HepG2 (cell line): ENCODE data around the gene TOP1. TPM values are rescaled to one million over a fixed set of nuclear protein-coding genes. Genes with fewer than 3 reads are reported as not detected.
A peak's percentile ranks its signal among the peaks of the same experiment; 100 is the strongest.

Experiments used
- ATF5 ChIP-seq: sonication (generic); formaldehyde crosslinking; IDR thresholded peaks from 2 replicates; pipeline ENCODE4 v1.4.0; 2020; ENCODE audit warnings: mild to moderate bottlenecking, low read depth, missing genetic modification reagents
- BRD4 ChIP-seq: sonication (generic); formaldehyde crosslinking; IDR thresholded peaks from 2 replicates; pipeline ENCODE4 v1.4.0; 2020; ENCODE audit warnings: missing genetic modification reagents
- HIVEP1 ChIP-seq: sonication (generic); formaldehyde crosslinking; IDR thresholded peaks from 2 replicates; pipeline ENCODE4 v1.4.0; 2020; ENCODE audit warnings: mild to moderate bottlenecking, missing genetic modification reagents
- HMG20B ChIP-seq: conservative IDR thresholded peaks from 2 replicates; pipeline ENCODE4 v1.6.1; 2016; ENCODE audit warnings: missing genetic modification reagents, missing compliant biosample characterization
- HMGXB4 ChIP-seq, 2 experiments: sonication (generic) in 1 of 2; formaldehyde crosslinking in 1 of 2; IDR thresholded peaks; 2 replicates each; pipeline versions ENCODE4 v1.4.0 to v1.6.1; 2018 to 2020; ENCODE audit warnings: missing genetic modification reagents in 2 of 2, borderline replicate concordance in 1 of 2, low read depth in 1 of 2, mild to moderate bottlenecking in 1 of 2, missing biosample characterization in 1 of 2
- KAT7 ChIP-seq: IDR thresholded peaks from 2 replicates; pipeline ENCODE4 v1.6.1; 2018; ENCODE audit warnings: borderline replicate concordance, missing compliant biosample characterization
- KLF15 ChIP-seq: sonication (generic); formaldehyde crosslinking; IDR thresholded peaks from 2 replicates; pipeline ENCODE4 v1.8.1; 2023; ENCODE audit warnings: borderline replicate concordance, mild to moderate bottlenecking, inconsistent platforms, missing genetic modification reagents, mixed read lengths
- MAFK ChIP-seq, 2 experiments: IDR thresholded peaks in 1 of 2; conservative IDR thresholded peaks in 1 of 2; 2 replicates each; pipeline ENCODE4 v1.6.1; 2011; ENCODE audit warnings: improper control_type of control experiment in 2 of 2, low read length in 2 of 2
- PAF1 ChIP-seq: IDR thresholded peaks from 2 replicates; pipeline ENCODE4 v1.6.1; 2016; ENCODE audit warnings: missing genetic modification reagents, missing compliant biosample characterization
- PHF5A ChIP-seq: IDR thresholded peaks from one replicate; pipeline ENCODE4 v1.6.1; 2018; ENCODE audit warnings: low read depth, missing genetic modification reagents; ENCODE audit not compliant: unreplicated experiment
- PRMT3 ChIP-seq: sonication (generic); formaldehyde crosslinking; IDR thresholded peaks from 2 replicates; pipeline ENCODE4 v1.8.1; 2022; ENCODE audit warnings: low read depth, mild to moderate bottlenecking, moderate library complexity, missing genetic modification reagents, borderline replicate concordance
- RXRB ChIP-seq: IDR thresholded peaks from 2 replicates; pipeline ENCODE4 v1.6.1; 2016; ENCODE audit warnings: borderline replicate concordance, missing genetic modification reagents, missing compliant biosample characterization
- SAP130 ChIP-seq: IDR thresholded peaks from 2 replicates; pipeline ENCODE4 v1.6.1; 2016; ENCODE audit warnings: low read depth
- THYN1 ChIP-seq: sonication (generic); formaldehyde crosslinking; IDR thresholded peaks from 2 replicates; pipeline ENCODE4 v1.8.1; 2023; ENCODE audit warnings: low read depth, mild to moderate bottlenecking, moderate library complexity, missing genetic modification reagents, borderline replicate concordance
- ZNF224 ChIP-seq: sonication (generic); formaldehyde crosslinking; IDR thresholded peaks from 2 replicates; pipeline ENCODE4 v1.5.0; 2020; ENCODE audit warnings: mild to moderate bottlenecking, missing genetic modification reagents
- ZNF230 ChIP-seq: sonication (generic); formaldehyde crosslinking; IDR thresholded peaks from 2 replicates; pipeline ENCODE4 v1.4.0; 2020; ENCODE audit warnings: mild to moderate bottlenecking, missing genetic modification reagents
- ZNF263 ChIP-seq: sonication (generic); formaldehyde crosslinking; IDR thresholded peaks from 2 replicates; pipeline ENCODE4 v1.4.0; 2020; ENCODE audit warnings: missing genetic modification reagents
- ZNF484 ChIP-seq: sonication (generic); formaldehyde crosslinking; IDR thresholded peaks from 2 replicates; pipeline ENCODE4 v1.5.1; 2020; ENCODE audit warnings: mild to moderate bottlenecking, low read depth, missing genetic modification reagents, borderline replicate concordance
- ZNF710 ChIP-seq: sonication (generic); formaldehyde crosslinking; IDR thresholded peaks from 2 replicates; pipeline ENCODE4 v1.5.0; 2020; ENCODE audit warnings: mild to moderate bottlenecking, missing genetic modification reagents, borderline replicate concordance
- ZNF878 ChIP-seq: sonication (generic); formaldehyde crosslinking; IDR thresholded peaks from 2 replicates; pipeline ENCODE4 v1.8.1; 2023; ENCODE audit warnings: mild to moderate bottlenecking, missing genetic modification reagents, moderate library complexity
- ZSCAN20 ChIP-seq: sonication (generic); formaldehyde crosslinking; IDR thresholded peaks from 2 replicates; pipeline ENCODE4 v1.4.0; 2020; ENCODE audit warnings: missing genetic modification reagents, mild to moderate bottlenecking, borderline replicate concordance
- polyA plus RNA-seq, 8 experiments: library from polyadenylated mRNA; depleted of rRNA in 3 of 8; stranded (reverse) in 7 of 8; unstranded in 1 of 8; fragments of >200 nt; fragmentation: Illumina TruSeq in 4 of 8; extraction: Trizol in 4 of 8; gene quantifications; 2 replicates each; pipeline versions ENCODE4 v1.2.1 to v1.2.3, GENCODE V29; 2011 to 2016; ENCODE audit warnings: low read depth in 4 of 8, missing spikeins in 1 of 8, mixed read lengths in 1 of 8; ENCODE audit not compliant: insufficient read depth in 1 of 8
- total RNA-seq, 5 experiments: library from RNA; depleted of rRNA; stranded (reverse); fragments of >200 nt; fragmentation: Illumina TruSeq; extraction: Trizol; gene quantifications; 2 replicates each; pipeline ENCODE4 v1.2.3, GENCODE V29; 2016; ENCODE audit warnings: low read depth in 1 of 5
- TF ChIP-seq, protein P1 (sequence below): sonication (generic); formaldehyde crosslinking; IDR thresholded peaks from 2 replicates; pipeline ENCODE4 v1.5.1; 2020; ENCODE audit warnings: missing genetic modification reagents, mild to moderate bottlenecking, borderline replicate concordance

The TOP1 gene
- total and polyA plus RNA-seq, 2 of the 13 experiments (the other 11 are each of a cell fraction or from before 2014, with no cell fraction given), result 10.2 to 19.4 TPM

DNA sequence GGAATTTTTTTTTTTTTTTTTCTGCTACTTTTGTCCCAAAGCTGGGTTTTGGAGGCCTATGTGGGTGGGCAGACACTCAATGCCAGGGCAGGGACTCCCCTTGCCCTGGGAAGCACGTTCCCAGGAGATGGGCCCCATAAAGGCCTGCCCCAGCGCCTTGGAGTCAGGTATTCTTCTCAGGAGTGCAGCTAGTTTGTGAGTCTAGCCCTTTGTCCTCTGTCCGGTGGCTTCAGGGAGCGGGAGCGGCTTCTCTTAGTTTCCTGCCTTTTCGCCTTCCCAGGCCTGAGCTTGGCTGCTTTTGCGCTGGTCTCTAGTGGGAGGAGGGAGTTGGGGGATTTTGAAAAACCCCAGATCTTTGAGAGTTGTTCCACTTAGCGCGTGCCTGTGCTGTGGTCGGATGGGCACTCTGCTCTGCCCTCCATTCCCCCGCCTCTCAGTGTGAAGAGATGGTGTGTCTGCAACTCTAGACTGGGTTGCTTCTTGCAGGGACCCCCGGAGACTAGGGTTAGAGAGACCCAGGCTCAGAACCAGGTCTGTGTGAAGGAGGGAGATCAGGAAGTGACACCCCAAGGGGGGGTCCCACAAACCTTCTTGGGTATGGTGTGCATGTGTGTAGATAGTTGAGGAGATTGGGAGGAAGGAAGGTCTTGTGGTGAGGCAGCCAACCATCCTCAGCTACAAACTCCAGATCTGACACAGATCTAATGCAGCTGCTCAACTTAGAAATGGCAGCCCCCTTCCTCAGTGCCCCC is 110.0 kb downstream of the TOP1 start (continued):
- TF ChIP-seq, protein P1, sequence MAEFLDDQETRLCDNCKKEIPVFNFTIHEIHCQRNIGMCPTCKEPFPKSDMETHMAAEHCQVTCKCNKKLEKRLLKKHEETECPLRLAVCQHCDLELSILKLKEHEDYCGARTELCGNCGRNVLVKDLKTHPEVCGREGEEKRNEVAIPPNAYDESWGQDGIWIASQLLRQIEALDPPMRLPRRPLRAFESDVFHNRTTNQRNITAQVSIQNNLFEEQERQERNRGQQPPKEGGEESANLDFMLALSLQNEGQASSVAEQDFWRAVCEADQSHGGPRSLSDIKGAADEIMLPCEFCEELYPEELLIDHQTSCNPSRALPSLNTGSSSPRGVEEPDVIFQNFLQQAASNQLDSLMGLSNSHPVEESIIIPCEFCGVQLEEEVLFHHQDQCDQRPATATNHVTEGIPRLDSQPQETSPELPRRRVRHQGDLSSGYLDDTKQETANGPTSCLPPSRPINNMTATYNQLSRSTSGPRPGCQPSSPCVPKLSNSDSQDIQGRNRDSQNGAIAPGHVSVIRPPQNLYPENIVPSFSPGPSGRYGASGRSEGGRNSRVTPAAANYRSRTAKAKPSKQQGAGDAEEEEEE, result 0 out of 2 replicates have a peak, but pooled peaks have one; percentile 8
- TF ChIP-seq BRD4 (CRISPR knock-in tag) (peak; percentile 32; the same call in 1 of the 2 replicates), PRMT3 (no peak), SAP130 (0 out of 2 replicates have a peak, but pooled peaks have one; percentile 7), ZSCAN20 (CRISPR knock-in tag) (0 out of 2 replicates have a peak, but pooled peaks have one; percentile 75), ZNF263 (0 out of 2 replicates have a peak, but pooled peaks have one; percentile 34), HMGXB4 (CRISPR knock-in tag; IDR thresholded peaks at IDR 0.05; ENCODE audit: borderline replicate concordance in 1 of 2, low read depth in 1 of 2) (peak in 1 of 2 experiments; percentile 53; a peak in 1 of 4 replicates), ZNF878 (CRISPR knock-in tag) (no peak), HIVEP1 (CRISPR knock-in tag) (0 out of 2 replicates have a peak, but pooled peaks have one; percentile 10), HMG20B (CRISPR knock-in tag) (0 out of 2 replicates have a peak, but pooled peaks have one; percentile 9), KAT7 (CRISPR knock-in tag) (no peak; the same call in 1 of the 2 replicates), ZNF710 (peak; percentile 27; the same call in 1 of the 2 replicates), ZNF224 (no peak), ZNF484 (CRISPR knock-in tag) (0 out of 2 replicates have a peak, but pooled peaks have one; percentile 52), ATF5 (CRISPR knock-in tag) (0 out of 2 replicates have a peak, but pooled peaks have one; percentile 31), MAFK (conservative IDR thresholded peaks at IDR 0.05 in 1 of 2, IDR thresholded peaks at IDR 0.05 in 1 of 2; ENCODE audit: low read length in 2 of 2) (no peak), ZNF230 (CRISPR knock-in tag) (peak; percentile 59; the same call in 1 of the 2 replicates), PHF5A (no peak), RXRB (peak; percentile 38; the same call in 1 of the 2 replicates), PAF1 (CRISPR knock-in tag) (no peak), KLF15 (CRISPR knock-in tag) (no peak), THYN1 (CRISPR knock-in tag) (0 out of 2 replicates have a peak, but pooled peaks have one; percentile 37)
